Measurements from ENCODE around the gene MAN2A1.

MAN2A1 gene

GRCh38 chr5:109689740-109690241, at the start of gene MAN2A1:
TSS of gene MAN2A1 (plus strand) at chr5:109689927. CDS start at chr5:109690418, 491 bp downstream.
- peak; percentile 61 for DNase-seq (ENCODE audit: low spot score)

GRCh38 chr5:109640976-109641375, 48.8 kb upstream of the MAN2A1 start:
- DNase-seq (ENCODE audit: low spot score) = no peak

GRCh38 chr5:109643791-109644350, 45.9 kb upstream of the MAN2A1 start:
- DNase-seq (ENCODE audit: low spot score) = no peak

- no peak for DNase-seq (ENCODE audit: low spot score)
These were observed 44.9 kb upstream of the MAN2A1 start for GRCh38 chr5:109644829-109645228.

- DNase-seq (ENCODE audit: low spot score) = no peak
These were observed 44.0 kb upstream of the MAN2A1 start for GRCh38 chr5:109645707-109646192.

- no peak for DNase-seq (ENCODE audit: low spot score)
These were observed 40.4 kb upstream of the MAN2A1 start for GRCh38 chr5:109649318-109649717.

- DNase-seq (ENCODE audit: low spot score) = no peak
These were observed 39.2 kb upstream of the MAN2A1 start for GRCh38 chr5:109650493-109650892.

- DNase-seq (ENCODE audit: low spot score) = no peak
These were observed 37.6 kb upstream of the MAN2A1 start for GRCh38 chr5:109652096-109652495.

GRCh38 chr5:109653042-109653441, 36.7 kb upstream of the MAN2A1 start:
- DNase-seq (ENCODE audit: low spot score) = no peak

- no peak for DNase-seq (ENCODE audit: low spot score)
These were observed 36.0 kb upstream of the MAN2A1 start for GRCh38 chr5:109653561-109654239.

GRCh38 chr5:109654455-109654854, 35.3 kb upstream of the MAN2A1 start:
- no peak for DNase-seq (ENCODE audit: low spot score)

GRCh38 chr5:109655841-109656240, 33.9 kb upstream of the MAN2A1 start:
- no peak for DNase-seq (ENCODE audit: low spot score)

GRCh38 chr5:109656829-109657228, 32.9 kb upstream of the MAN2A1 start:
- DNase-seq (ENCODE audit: low spot score) = no peak

GRCh38 chr5:109659901-109660300, 29.8 kb upstream of the MAN2A1 start:
- DNase-seq (ENCODE audit: low spot score) = no peak

- no peak for DNase-seq (ENCODE audit: low spot score)
These were observed 29.4 kb upstream of the MAN2A1 start for GRCh38 chr5:109660301-109660700.

GRCh38 chr5:109668237-109668636, 21.5 kb upstream of the MAN2A1 start:
- DNase-seq (ENCODE audit: low spot score) = no peak

GRCh38 chr5:109668668-109669422, 20.9 kb upstream of the MAN2A1 start:
- no peak for DNase-seq (ENCODE audit: low spot score)

- DNase-seq (ENCODE audit: low spot score) = no peak
These were observed 19.6 kb upstream of the MAN2A1 start for GRCh38 chr5:109669991-109670706.

GRCh38 chr5:109671136-109671535, 18.6 kb upstream of the MAN2A1 start:
- DNase-seq (ENCODE audit: low spot score) = no peak

- DNase-seq (ENCODE audit: low spot score) = no peak
These were observed 15.1 kb upstream of the MAN2A1 start for GRCh38 chr5:109674596-109674995.

GRCh38 chr5:109676920-109677319, 12.8 kb upstream of the MAN2A1 start:
- no peak for DNase-seq (ENCODE audit: low spot score)

GRCh38 chr5:109678447-109678846, 11.3 kb upstream of the MAN2A1 start:
- DNase-seq (ENCODE audit: low spot score) = no peak
